MM.1S (cell line): ENCODE results near the gene CCHCR1.
"Not testable (repeated sequence)": the region's sequence is repeated elsewhere in the genome, so short reads cannot be mapped to it uniquely, and the experiment has no call there.

ENCODE experiments used
- DNase-seq: peaks from one replicate; pipeline ENCODE4 v3.0.0-alpha.2; 2015
- H2AFZ ChIP-seq: fragments of 300-600 bp; sonication (generic); 2 replicates; pipeline ENCODE4 v1.6.0; 2016; ENCODE audit warnings: antibody characterized with exemption, low read length
- H3F3A ChIP-seq: fragments of 300-600 bp; sonication (generic); 2 replicates; pipeline ENCODE4 v1.6.1; 2016; ENCODE audit warnings: mild to moderate bottlenecking, antibody characterized with exemption, low read length, moderate library complexity, mixed read lengths; ENCODE audit not compliant: insufficient read depth
- H3K27ac ChIP-seq: fragments of 300-600 bp; sonication (generic); 2 replicates; pipeline ENCODE4 v1.5.1; 2016; ENCODE audit warnings: mild to moderate bottlenecking, low read length
- H3K27me3 ChIP-seq: fragments of 300-600 bp; sonication (generic); replicated peaks from 2 replicates; pipeline ENCODE4 v1.6.0; 2016; ENCODE audit warnings: low read length; ENCODE audit not compliant: insufficient read depth
- H3K36me3 ChIP-seq: fragments of 300-600 bp; sonication (generic); replicated peaks from 2 replicates; pipeline ENCODE4 v1.6.1; 2016; ENCODE audit warnings: mild to moderate bottlenecking, low read length, mixed read lengths; ENCODE audit not compliant: insufficient read depth
- H3K4me1 ChIP-seq: fragments of 300-600 bp; sonication (generic); 2 replicates; pipeline ENCODE4 v1.6.1; 2016; ENCODE audit warnings: low read length, mixed read lengths
- H3K4me2 ChIP-seq: fragments of 300-600 bp; sonication (generic); 2 replicates; pipeline ENCODE4 v1.6.0; 2016; ENCODE audit warnings: low read depth, low read length
- H3K4me3 ChIP-seq: fragments of 300-600 bp; sonication (generic); 2 replicates; pipeline ENCODE4 v1.5.1; 2016; ENCODE audit warnings: low read length, mixed read lengths
- H3K79me2 ChIP-seq: fragments of 300-600 bp; sonication (generic); 2 replicates; pipeline ENCODE4 v1.6.1; 2016; ENCODE audit warnings: mixed run types, low read length, mixed read lengths
- H3K9ac ChIP-seq: fragments of 300-600 bp; sonication (generic); 2 replicates; pipeline ENCODE4 v1.6.1; 2016; ENCODE audit warnings: low read length, mixed read lengths
- H3K9me2 ChIP-seq: fragments of 300-600 bp; sonication (generic); replicated peaks from 2 replicates; pipeline ENCODE4 v1.6.1; 2016; ENCODE audit warnings: mild to moderate bottlenecking, low read length, mixed read lengths; ENCODE audit not compliant: insufficient read depth
- H3K9me3 ChIP-seq: fragments of 300-600 bp; sonication (generic); replicated peaks from 2 replicates; pipeline ENCODE4 v1.6.1; 2016; ENCODE audit warnings: mild to moderate bottlenecking, low read length, mixed read lengths; ENCODE audit not compliant: insufficient read depth
- H4K20me1 ChIP-seq: fragments of 300-600 bp; sonication (generic); 2 replicates; pipeline ENCODE4 v1.6.1; 2016; ENCODE audit warnings: mild to moderate bottlenecking, low read length, moderate library complexity, mixed read lengths; ENCODE audit not compliant: insufficient read depth
- CTCF ChIP-seq: fragments of 300-600 bp; sonication (generic); IDR thresholded peaks from 2 replicates; pipeline ENCODE4 v1.5.1; 2016; ENCODE audit warnings: antibody characterized with exemption, low read length, mixed read lengths
- EZH2 ChIP-seq: fragments of 300-600 bp; sonication (generic); optimal IDR thresholded peaks from 2 replicates; pipeline ENCODE3; 2017; ENCODE audit warnings: low read depth, mild to moderate bottlenecking, antibody characterized with exemption, low read length, mixed read lengths
- EZH2phosphoT487 ChIP-seq: fragments of 300-600 bp; sonication (generic); IDR thresholded peaks from 2 replicates; pipeline ENCODE4 v1.6.1; 2018; ENCODE audit warnings: antibody characterized with exemption, low read length

CCHCR1 gene

GRCh38 chr6:31187780-31188194 is 30.2 kb upstream of the CCHCR1 start:
- H3K79me2 ChIP-seq, result no peaks in the 10 kb centered on the region
- H3K36me3 ChIP-seq, result no peaks in the 10 kb centered on the region
- TF ChIP-seq CTCF, result no peak
- no peak for TF ChIP-seq EZH2
- TF ChIP-seq EZH2phosphoT487, result no peak
- H3F3A ChIP-seq, result peaks cover 11% of the 10 kb centered on the region; the same call in 1 of the 2 replicates
- H3K27ac ChIP-seq, result no peak overlapping the region
- no peaks in the 10 kb centered on the region for H3K27me3 ChIP-seq
- no peak for DNase-seq
- no peak overlapping the region for H3K9ac ChIP-seq
- H3K9me3 ChIP-seq, result no peaks in the 10 kb centered on the region
- no peak overlapping the region for H3K4me3 ChIP-seq
- H2AFZ ChIP-seq, result no peak overlapping the region
- H3K4me2 ChIP-seq, result no peak overlapping the region
- no peaks in the 10 kb centered on the region for H3K9me2 ChIP-seq
- no peaks in the 10 kb centered on the region for H4K20me1 ChIP-seq
- H3K4me1 ChIP-seq, result peaks cover 3% of the 10 kb centered on the region; the same call in 1 of the 2 replicates

- H3K4me3 ChIP-seq, result no peak overlapping the region
- H3K27ac ChIP-seq, result no peak overlapping the region
- H3K9ac ChIP-seq, result no peak overlapping the region
- TF ChIP-seq EZH2phosphoT487, result no peak
- TF ChIP-seq CTCF, result no peak
- no peak for TF ChIP-seq EZH2
- H2AFZ ChIP-seq, result no peak overlapping the region
- H3K79me2 ChIP-seq, result no peaks in the 10 kb centered on the region
- DNase-seq, result no peak
- H3K4me1 ChIP-seq, result peaks cover 3% of the 10 kb centered on the region; the same call in 1 of the 2 replicates
- H3K4me2 ChIP-seq, result no peak overlapping the region
- no peaks in the 10 kb centered on the region for H3K36me3 ChIP-seq
- H3K9me2 ChIP-seq, result no peaks in the 10 kb centered on the region
- H3K9me3 ChIP-seq, result no peaks in the 10 kb centered on the region
- no peaks in the 10 kb centered on the region for H4K20me1 ChIP-seq
- H3F3A ChIP-seq, result peaks cover 11% of the 10 kb centered on the region; the same call in 1 of the 2 replicates
- H3K27me3 ChIP-seq, result no peaks in the 10 kb centered on the region
Measured at GRCh38 chr6:31186052-31186734, 28.6 kb upstream of the CCHCR1 start.

GRCh38 chr6:31185695-31186051 is 28.1 kb upstream of the CCHCR1 start:
- DNase-seq, H3K9me3 ChIP-seq, H3K4me1 ChIP-seq, H3K27me3 ChIP-seq, H3K79me2 ChIP-seq, H3K9me2 ChIP-seq, H3K4me2 ChIP-seq, H4K20me1 ChIP-seq, H3K27ac ChIP-seq, H3F3A ChIP-seq, H3K4me3 ChIP-seq, H3K36me3 ChIP-seq, H2AFZ ChIP-seq, H3K9ac ChIP-seq: not testable (repeated sequence)

GRCh38 chr6:31183859-31184258 is 26.3 kb upstream of the CCHCR1 start:
- not testable (repeated sequence) for H3K9ac ChIP-seq, DNase-seq, H3K9me2 ChIP-seq, H3K79me2 ChIP-seq, H3K9me3 ChIP-seq, H3K4me1 ChIP-seq, H3K27ac ChIP-seq, H3K27me3 ChIP-seq, H3F3A ChIP-seq, H2AFZ ChIP-seq, H3K4me2 ChIP-seq, H4K20me1 ChIP-seq, H3K4me3 ChIP-seq, H3K36me3 ChIP-seq

GRCh38 chr6:31183287-31183686 is 25.7 kb upstream of the CCHCR1 start:
- not testable (repeated sequence) for H3K9me3 ChIP-seq, DNase-seq, H3K27me3 ChIP-seq, H3K79me2 ChIP-seq, H4K20me1 ChIP-seq, H3K9ac ChIP-seq, H3K4me3 ChIP-seq, H3K27ac ChIP-seq, H2AFZ ChIP-seq, H3F3A ChIP-seq, H3K9me2 ChIP-seq, H3K4me2 ChIP-seq, H3K4me1 ChIP-seq, H3K36me3 ChIP-seq
